Measurements from ENCODE around the gene ZNF677.
A peak's percentile ranks its signal among the peaks of the same experiment; 100 is the strongest.
"Not testable (repeated sequence)": the region's sequence is repeated elsewhere in the genome, so short reads cannot be mapped to it uniquely, and the experiment has no call there.

The ZNF677 gene

DNA sequence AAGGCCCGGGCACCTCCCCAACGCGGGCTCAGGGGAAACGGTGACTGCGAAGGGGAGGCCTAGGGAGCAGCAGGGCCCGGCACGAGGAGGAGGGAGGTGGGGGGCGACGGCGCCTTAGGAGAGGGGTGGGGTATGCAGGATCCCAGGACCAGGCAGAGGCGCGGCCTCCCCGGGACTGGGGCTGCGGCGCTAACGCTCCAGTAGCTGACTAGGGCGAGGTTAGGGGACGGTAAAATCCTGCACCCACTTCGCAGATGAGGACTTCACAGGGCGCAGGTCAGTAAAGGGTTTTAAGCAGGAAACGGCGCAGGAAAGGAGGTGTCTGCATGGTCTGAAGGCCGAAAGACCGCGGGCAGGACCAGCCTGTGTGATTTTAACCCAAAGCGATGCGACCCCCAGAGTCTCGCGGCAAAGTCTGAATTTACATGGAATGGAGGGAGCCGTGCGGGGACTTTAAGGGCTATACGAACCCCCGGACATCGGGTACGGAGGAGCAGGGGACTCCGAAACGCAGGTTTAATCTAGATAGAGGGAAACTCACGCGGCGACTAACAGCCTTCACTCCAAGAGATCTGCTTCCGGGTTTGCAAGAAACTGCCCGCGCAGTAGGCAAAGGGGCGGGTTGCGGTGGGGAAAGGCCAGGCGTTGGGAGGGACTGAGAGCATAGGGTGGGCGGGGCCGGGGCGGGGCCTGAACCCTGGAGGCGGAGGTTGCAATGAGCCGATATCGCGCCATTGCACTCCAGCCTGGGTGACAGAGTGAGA lies 61.7 kb downstream of the ZNF677 start, which contains the start of gene ZNF665:
TSS of gene ZNF665 (minus strand) at position 588 of the 764 bp plus-strand sequence. CDS start 10,460 bp downstream, outside the sequence.
- DNase-seq: peak; percentile 2

DNA sequence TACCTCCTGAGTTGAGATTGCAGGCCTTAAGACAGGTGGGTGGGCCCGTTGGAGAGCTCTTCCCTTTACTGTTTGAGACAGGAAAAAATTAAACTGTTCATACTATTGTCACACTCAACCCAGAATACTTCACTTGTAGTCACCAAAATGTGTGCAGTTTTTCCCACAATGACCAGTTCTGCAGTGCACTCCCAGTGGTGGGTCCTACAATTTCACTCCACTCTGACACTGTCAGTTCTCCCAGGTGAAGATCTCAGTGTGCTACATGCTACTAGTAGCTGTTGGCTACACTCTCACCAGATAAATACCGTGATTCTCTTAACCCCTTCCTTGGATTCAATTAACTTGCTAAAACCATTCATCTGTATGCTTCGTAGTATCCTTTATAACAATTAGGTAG lies 64.4 kb downstream of the ZNF677 start:
- DNase-seq: no peak

DNA sequence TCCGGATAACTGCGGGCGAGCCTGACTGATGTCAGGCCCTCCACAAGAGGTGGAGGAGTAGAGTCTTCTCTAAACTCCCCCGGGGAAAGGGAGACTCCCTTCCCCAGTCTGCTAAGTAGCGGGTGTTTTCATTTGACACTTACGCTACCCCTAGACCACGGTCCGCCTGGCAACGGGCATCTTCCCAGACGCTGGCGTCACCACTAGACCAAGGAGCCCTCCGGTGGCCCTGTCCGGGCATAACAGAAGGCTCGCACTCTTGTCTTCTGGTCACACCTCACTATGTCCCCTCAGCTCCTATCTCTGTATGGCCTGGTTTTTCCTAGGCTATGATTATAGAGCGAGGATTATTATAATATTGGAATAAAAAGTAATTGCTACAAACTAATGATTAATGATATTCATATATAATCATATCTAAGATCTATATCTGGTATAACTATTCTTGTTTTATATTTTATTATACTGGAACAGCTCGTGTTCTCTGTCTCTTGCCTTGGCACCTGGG lies 64.9 kb downstream of the ZNF677 start:
- DNase-seq: not testable (repeated sequence)
